ENCODE results near the gene UNKL.

Gene UNKL

DNA sequence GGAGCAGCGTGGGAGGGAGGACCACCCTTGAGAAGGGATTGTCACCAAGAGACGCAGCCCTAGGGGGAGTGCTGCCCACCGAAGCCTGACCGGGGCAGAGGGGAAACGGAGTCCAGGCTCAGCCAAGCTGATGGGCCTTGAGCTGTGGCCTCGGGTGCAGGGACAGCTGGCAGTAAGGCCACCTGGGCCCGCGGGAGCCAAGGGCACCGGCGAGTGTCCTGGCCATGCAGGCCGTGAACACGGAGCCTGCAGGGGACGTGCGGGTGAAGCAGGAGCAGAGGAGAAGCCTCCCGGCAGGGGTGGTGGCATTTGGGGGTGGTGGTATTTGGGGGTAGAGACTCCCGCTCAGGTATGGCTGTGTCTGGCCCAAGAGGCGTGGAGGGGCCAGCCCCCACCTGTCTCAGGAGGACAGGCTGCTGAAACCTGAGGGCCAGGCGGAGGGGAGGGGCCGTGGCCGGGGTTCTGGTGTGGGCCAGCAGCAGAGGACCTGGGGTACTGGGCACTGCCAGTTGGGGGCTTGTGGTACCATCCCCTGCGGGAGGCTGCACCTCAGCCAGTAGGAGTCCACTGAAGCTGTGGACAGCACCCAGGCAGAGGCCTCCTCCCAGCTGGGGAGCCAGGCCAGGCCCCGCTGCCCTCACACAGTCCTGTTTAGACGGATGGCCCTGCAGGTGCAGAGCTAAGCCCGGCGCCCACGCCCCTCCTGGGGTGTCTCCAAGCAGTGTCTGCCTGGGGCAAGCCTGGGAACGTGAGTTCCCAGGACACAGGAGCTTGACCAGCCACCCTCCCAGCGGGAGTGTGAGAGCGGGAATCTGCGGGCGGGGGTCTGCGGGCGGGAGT, 58.2 kb downstream of the UNKL start:
- FAIRE-seq (no peak), DNase-seq (ENCODE audit: insufficient read length, low spot score) (no peak)

DNA sequence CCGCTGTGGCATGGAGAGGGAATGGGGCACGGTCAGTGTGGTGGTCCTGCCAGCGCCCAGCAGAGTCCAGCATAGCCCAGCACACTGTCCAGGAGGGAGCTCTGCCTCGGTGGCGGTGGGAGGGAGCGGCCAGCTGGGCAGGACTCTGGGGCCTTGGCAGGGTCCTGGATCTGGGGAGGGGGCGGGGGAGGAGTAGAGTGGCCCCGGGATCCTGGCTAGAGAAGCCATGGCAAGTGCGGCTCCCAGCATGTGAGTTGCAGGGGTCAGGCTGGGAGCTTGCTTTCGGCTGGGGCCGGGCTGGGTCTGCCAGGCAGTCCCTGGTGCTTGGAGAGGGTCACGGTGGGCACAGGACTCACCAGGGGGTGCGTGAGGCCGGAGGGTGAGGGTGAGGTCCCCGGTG, 58.9 kb downstream of the UNKL start:
- no peak for FAIRE-seq
- no peak for DNase-seq (ENCODE audit: insufficient read length, low spot score)

DNA sequence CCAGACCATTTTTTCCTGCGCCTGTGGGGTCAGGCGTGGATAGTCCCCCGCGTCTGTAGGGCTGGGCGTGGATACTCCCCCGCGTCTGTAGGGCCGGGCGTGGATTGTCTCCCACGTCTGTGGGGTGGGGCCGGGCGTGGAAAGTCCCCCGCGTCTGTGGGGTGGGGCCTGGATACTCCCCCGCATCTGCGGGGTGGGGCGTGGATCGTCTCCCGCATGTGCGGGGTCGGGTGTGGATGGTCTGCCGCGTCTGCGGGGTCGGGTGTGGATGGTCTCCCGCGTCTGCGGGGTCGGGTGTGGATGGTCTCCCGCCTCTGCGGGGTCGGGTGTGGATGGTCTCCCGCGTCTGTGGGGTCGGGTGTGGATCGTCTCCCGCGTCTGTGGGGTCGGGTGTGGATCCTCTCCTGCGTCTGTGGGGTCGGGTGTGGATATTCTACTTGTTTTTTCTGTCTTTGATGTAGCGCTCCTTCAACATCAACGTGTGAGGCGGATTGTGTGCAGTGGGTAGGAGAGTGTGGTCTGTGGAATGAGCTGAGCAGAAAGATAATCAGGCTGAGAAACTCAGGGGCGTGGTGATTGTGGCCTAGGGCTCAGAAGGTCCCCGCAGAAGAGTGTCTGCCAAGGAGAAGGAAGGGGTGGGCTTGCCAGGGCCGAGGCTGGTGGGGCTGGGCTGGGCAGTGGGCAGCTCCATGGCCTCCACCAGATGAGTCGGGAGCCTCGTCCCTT, 59.5 kb downstream of the UNKL start:
- FAIRE-seq (no peak), DNase-seq (ENCODE audit: insufficient read length, low spot score) (no peak)

DNA sequence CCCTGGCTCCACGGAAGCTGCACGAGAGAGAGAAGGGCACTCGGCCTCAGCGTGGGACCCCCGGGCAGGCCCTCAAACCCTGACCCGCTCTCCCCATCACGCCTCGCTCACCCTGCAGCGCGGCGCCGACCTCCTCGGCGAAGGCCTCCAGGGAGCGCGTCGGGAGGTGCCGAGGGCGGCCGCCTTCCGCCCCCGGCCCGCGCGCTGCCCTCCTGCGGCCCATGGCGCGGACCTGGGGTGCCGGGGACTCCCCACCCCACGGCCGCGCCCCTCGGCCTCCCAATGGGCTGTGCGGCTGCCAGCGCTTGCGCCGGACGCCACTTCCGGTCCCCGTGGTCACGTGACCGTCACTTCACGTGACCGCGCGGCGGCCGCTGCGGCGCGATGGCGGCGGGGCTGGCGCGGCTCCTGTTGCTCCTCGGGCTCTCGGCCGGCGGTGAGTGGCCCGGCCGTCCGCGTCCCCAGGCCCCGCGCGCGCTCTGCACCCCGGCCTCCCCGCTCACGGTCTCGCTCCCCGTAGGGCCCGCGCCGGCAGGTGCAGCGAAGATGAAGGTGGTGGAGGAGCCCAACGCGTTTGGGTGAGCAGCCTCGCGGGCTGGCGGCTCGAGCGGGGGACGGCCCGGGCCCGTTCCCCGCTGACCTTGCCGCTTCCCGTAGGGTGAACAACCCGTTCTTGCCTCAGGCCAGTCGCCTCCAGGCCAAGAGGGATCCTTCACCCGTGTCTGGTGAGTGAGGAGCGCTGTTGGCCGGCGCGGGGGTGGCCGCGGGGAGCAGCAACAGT, 62.7 kb downstream of the UNKL start, which contains the start of the genes GNPTG and TSR3:
Gene GNPTG (plus strand): TSS at position 350 of the 781 bp plus-strand sequence. CDS start 35 bp downstream, at position 385.
Gene TSR3 (minus strand): TSS at position 297 of the 781 bp plus-strand sequence. CDS start 74 bp downstream, at position 223.
- DNase-seq (ENCODE audit: insufficient read length, low spot score): peak; percentile 98
- peak; percentile 64 for FAIRE-seq

DNA sequence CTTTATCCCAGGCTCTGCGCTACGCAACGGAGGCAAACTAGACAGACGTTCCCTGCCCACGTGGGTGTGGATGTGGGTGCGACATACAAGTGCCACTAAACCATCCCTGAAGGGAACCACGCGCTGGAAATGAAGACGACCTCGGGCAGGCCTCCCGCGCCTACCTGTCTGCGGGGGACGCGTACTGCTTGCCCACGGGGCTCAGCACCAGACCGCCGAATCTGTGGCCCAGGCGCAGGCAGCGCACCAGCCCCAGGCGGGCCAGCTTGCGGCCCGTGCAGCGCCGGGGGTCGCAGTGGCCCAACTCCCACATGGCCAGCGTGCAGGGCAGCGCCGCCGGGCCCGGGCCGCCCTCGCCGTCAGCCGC, 63.3 kb downstream of the UNKL start:
- FAIRE-seq (no peak), DNase-seq (ENCODE audit: insufficient read length, low spot score) (no peak)

DNA sequence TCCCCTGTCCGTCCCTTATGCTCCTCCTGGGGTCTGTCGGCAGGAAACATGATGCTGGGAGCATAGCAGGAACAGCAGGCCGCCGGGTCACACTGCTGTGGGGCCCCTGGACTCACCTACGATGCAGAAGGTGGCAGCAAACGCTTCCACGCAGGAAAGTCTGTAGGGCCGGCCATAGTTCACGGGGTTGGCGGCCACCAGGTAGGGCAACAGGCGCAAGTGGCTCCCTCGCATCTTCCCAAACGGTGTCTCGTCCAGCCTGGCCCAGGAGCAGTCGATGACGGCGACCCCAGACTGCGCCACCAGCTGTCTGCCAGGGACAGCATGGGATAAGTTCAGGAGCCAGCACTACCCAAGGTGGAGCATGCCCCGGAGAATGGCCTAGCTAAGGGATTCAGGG, 63.8 kb downstream of the UNKL start:
- no peak for DNase-seq (ENCODE audit: insufficient read length, low spot score)
- FAIRE-seq: no peak

DNA sequence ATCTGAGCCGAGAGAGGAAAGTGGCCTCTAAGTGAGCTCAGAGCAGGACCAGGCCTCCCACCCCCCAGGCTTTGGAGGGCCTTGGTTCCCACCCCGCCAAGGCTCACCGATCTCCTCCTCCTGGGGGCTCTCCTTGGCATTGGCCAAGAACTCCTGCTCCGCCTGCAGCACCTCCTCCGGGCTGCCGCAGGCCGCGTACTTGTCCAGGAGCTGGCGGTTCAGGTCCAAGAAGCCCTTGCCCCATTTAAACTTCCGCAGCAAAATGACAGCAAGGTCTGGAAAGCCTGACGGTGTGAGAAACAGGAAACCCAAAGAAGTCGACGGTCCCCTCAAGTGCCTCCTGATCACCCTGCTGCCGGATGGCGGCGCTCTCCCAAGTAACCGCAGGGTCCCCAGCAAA, 64.6 kb downstream of the UNKL start:
- DNase-seq (ENCODE audit: insufficient read length, low spot score) (no peak), FAIRE-seq (no peak)

DNA sequence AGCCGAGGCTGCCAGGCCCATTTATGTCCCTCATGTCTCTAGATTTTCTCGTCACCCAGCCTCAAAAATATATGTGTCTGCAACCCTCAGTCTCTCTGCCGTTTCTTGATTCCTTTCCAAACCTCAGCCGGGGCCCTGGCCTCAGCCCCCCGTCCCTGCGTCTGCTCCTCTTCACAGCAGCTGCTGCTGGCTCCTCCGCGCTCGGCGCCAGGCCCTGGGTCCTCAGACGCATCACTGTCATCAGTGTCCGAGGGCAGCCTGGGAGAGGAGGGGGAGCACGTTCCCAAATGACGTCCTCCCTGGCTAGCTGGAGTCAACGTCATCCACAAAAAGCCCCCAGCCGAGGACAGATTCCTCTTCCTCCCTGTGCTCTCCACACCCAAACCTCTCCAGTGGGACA, 65.2 kb downstream of the UNKL start:
- FAIRE-seq: no peak

DNA sequence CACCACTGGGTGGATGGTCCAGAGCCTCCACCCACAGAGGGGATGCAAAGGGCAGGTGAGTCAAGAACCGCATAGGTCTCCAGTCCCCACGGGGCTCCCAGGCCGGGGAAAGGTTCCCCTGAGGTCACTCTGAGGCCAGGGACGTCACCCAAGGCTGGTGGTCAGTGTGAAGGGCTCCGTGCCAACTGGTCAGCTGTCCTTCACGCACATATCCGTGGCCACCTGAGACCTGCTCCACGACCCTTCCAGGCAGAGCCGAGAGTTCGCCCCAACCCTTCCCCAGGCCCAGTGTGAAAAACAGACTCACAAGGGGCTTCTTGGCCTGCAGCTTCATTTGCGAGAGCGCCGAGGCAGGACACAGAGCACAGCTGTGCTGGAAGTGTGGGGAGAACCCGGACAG, 65.6 kb downstream of the UNKL start:
- FAIRE-seq (no peak), DNase-seq (ENCODE audit: insufficient read length, low spot score) (no peak)

More for the DNA sequence above, 65.2 kb downstream of the UNKL start:
- DNase-seq (ENCODE audit: insufficient read length, low spot score): no peak

DNA sequence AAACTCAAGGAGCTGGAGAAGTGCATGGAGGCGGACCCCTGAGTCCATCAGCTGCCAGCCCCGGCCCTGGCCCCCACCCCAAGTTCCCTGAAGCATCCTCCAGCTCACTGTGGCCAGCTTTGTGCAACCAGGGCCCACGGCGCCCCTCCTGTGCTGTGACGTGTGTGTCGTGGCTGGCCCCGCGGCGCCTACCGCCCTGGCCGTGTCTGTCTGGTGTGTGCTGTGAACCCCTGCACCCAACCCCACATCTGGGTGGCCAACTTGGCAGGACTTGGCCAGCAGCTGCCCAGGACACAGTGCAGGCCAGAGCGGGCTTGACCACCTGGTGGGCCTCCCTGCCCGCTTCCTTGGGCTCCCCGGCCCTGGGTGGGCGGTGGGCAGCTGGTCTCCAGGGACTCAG, 66.1 kb downstream of the UNKL start:
- no peak for FAIRE-seq

DNA sequence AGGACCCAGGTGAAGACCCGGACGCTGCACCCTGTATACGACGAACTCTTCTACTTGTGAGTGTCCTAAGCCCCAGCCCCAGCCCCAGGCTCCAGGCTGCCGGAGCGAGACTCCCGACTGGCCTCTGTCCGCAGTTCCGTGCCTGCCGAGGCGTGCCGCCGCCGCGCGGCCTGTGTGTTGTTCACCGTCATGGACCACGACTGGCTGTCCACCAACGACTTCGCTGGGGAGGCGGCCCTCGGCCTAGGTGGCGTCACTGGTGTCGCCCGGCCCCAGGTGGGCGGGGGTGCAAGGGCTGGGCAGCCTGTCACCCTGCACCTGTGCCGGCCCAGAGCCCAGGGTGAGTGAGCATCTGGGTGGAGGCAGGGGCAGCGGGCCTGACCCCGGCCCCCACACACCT, 66.5 kb downstream of the UNKL start:
- no peak for DNase-seq (ENCODE audit: insufficient read length, low spot score)
- no peak for FAIRE-seq

More for the DNA sequence above, 66.1 kb downstream of the UNKL start:
- DNase-seq (ENCODE audit: insufficient read length, low spot score): no peak

DNA sequence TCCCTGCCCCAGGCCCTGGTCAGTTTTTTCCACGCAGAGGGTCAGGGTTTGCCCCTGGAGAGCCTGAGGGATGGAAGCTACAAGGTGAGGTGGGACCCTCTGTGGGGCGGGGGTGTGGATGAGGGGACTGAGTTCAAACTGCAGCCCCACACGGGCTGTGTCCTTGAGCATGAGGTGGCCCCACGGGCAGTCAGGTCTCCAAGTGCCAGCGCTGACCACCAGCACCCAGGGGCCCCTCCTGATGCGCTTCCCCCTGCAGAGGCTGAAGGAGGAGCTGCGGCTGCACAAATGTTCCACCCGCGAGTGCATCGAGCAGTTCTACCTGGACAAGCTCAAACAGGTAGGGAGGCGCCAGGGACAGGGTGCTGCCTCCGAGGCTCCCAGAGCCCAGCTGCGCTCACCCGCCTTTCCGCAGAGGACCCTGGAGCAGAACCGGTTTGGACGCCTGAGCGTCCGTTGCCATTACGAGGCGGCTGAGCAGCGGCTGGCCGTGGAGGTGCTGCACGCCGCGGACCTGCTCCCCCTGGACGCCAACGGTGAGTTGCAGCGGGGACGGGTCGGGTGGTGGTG, 67.1 kb downstream of the UNKL start:
- no peak for FAIRE-seq
- no peak for DNase-seq (ENCODE audit: insufficient read length, low spot score)

DNA sequence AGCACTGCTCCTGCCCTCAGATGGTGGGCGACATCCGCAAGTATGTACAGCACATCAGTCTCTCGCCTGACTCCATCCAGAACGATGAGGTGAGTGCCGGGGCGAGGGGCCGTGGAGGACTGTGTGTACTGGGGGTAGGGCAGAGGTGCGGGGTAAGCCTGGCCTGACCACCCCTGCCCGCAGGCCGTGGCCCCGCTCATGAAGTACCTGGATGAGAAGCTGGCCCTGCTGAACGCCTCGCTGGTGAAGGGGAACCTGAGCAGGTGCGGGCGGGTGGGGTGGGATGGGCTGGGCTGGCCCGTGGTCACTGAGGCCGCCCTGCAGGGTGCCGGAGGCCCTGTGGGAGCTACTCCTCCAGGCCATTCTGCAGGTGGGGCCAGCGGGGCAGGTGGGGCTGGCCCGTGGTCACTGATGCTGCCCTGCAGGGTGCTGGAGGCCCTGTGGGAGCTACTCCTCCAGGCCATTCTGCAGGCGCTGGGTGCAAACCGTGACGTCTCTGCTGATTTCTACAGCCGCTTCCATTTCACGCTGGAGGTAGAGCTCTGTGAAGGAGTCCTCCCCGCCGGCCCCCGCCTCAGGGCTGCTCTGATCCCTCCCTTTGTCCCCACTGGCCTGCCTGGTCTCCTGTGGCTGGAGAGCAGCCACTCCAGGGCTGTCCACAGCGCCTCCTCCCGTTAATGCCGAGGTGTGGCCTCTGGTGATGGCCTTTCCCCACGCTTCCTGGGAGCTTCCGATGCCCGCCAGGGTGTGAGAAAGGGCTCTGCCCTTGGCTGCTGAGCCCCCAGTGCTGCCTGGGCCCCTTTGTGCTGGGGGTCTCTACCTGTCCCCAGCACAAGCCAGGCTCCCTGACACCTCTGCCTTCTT, 67.8 kb downstream of the UNKL start:
- DNase-seq (ENCODE audit: insufficient read length, low spot score) (no peak), FAIRE-seq (no peak)

DNA sequence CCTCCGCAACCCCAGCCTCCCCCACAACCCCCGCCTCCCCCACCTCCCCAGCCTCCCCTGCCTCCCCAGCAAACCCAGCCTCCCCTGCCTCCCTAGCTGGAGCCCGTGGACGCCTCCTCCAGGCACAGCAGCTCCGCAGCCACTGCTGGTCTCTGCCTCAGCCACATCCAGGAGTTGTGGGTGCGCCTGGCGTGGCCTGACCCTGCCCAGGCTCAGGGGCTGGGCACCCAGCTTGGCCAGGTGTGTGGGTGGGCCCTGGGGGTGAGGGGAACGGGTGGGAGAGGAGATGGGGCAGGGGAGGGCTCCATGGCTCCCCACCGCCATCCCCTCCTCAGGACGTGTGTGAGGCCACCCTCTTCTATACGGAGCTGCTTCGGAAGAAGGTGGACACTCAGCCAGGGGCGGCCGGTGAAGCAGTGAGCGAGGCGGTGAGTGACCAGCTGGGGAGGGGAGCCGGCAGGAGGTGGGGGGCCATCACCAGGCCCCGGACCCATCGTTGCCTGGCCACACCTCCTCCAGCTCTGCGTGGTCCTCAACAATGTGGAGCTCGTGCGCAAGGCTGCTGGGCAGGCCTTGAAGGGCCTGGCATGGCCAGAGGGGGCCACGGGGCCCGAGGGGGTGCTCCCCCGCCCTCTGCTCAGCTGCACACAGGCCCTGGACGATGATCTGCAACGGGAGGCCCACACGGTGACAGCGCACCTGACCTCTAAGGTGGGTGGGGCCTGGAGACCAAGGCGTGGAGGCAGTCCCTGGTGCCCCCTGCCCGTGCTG, 68.7 kb downstream of the UNKL start:
- DNase-seq (ENCODE audit: insufficient read length, low spot score): no peak
- no peak for FAIRE-seq

DNA sequence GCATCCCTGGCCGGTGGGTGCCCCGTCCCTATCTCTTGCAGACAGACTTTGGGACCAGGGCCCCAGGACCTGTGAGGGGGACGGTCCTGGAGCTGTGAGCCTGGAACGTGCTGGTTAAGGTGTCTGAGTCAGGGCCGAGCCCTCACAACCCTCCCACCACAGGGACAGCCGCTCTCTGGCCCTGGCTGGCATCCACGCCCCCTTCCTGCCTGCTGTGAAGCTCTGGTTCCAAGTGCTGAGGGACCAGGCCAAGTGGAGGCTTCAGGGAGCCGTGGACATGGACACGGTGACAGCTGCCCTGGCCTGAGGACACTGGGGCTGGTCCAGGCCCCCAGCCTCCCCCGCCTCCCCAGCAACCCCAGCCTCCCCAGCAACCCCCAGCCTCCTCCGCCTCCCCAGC, 69.4 kb downstream of the UNKL start:
- FAIRE-seq (no peak), DNase-seq (ENCODE audit: insufficient read length, low spot score) (no peak)

DNA sequence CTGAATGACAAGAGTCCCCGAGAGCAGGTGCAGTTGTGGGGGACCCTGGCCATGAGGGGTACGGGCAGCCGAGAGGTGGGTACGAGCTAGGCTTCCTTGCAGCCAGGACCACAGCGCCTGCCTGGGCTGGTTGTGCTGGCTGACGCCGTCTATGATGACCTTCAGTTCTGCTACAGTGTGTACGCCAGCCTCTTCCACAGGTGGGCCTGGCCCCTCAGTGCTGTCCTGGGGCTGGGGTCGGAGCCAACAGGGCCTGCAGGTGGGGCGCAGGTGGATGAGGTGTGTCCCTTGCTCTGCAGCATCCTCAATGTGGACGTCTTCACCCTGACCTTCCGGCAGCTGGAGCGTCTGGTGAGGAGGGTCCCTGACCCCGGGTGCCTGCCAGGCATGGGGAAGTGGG, 70.0 kb downstream of the UNKL start:
- FAIRE-seq (no peak), DNase-seq (ENCODE audit: insufficient read length, low spot score) (no peak)

DNA sequence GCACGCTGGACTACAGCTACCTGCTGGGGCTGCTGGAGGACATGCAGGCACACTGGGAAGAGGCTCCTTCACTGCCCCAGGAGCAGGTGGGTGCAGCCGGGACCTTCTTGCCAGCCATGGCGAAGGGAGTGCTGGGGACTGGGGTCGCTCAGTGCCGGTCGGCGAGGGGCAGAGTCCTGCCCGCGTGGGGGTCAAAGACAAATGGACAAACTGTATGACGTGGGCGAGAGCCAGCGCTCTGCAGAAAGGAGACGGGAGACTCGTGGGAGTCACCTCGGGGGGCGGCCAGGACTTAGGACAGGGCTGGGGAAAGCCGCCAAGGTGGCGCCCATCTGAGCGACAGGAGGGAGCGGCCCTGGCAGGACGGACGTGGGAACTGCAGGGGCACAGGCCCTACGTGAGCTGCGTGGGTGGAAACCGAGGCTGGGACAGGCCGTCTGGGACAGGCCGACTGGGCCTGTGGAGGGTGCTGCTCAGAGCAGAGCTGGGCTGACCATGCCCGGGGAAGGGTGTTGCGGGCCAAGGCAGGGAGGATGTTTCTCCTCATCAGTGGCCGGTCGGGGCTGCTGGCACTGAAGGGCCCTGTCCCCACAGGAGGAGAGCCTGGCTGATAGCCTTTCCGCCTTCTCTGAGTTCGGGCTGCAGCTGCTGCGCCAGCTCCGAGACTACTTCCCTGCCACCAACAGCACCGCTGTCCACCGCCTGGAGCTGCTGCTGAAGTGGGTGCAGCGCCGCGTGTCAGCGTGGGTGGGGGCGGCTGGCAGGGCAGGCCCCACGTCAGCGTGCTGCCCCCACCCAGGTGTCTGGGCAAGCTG, 70.9 kb downstream of the UNKL start:
- FAIRE-seq: no peak
- DNase-seq (ENCODE audit: insufficient read length, low spot score): no peak

All from GM19239 (cell line).